Measurements from ENCODE around the gene STK17A. TPM values are rescaled to one million over a fixed set of nuclear protein-coding genes. Genes with fewer than 3 reads are reported as not detected.
"Not testable (repeated sequence)": the region's sequence is repeated elsewhere in the genome, so short reads cannot be mapped to it uniquely, and the experiment has no call there.

STK17A gene
- polyA plus RNA-seq, 1 donor from 2014 or later = 7.9 TPM

DNA sequence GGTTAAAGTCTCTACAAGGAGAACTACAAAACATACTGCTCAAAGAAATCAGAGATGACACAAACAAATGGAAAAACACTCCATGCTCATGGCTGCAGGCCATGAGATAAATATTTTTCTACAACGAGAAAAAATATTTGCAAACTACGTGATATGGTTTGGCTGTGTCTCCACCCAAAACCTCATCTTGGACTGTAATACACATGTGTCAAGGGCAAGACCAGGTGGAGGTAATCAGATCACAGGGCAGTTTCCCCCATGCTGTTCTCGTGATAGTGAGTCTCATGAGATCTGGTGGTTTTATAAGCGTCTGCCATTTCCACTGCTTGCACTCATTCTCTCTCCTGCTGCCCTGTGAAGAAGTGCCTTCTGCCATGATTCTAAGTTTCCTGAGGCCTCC is 88.6 kb downstream of the STK17A start:
- Histone ChIP-seq H2AFZ (ENCODE audit: low read depth, low read length) (no peak overlapping the region), H3F3A (ENCODE audit: insufficient read depth, low read length, poor library complexity, severe bottlenecking) (no peaks in the 10 kb centered on the region), H3K27ac (ENCODE audit: low read length) (no peak overlapping the region), H3K9me2 (ENCODE audit: insufficient read depth, low read length) (no peaks in the 10 kb centered on the region), H3K36me3 (ENCODE audit: insufficient read depth, low read length) (no peaks in the 10 kb centered on the region), H3K27me3 (ENCODE audit: insufficient read depth, low read depth, low read length) (no peaks in the 10 kb centered on the region), H3K9me3 (ENCODE audit: low read length) (peaks cover 7% of the 10 kb centered on the region), H3K4me2 (ENCODE audit: low read length) (no peak overlapping the region), H3K9ac (ENCODE audit: low read length) (no peak overlapping the region), H4K20me1 (ENCODE audit: insufficient read depth) (no peaks in the 10 kb centered on the region), H3K4me3 (ENCODE audit: low read length) (no peak overlapping the region), H3K79me2 (replicated peaks; ENCODE audit: insufficient read depth, low read length) (peaks cover 33% of the 10 kb centered on the region)
- TF ChIP-seq RAD21 (conservative IDR thresholded peaks at IDR 0.05) = no peak

DNA sequence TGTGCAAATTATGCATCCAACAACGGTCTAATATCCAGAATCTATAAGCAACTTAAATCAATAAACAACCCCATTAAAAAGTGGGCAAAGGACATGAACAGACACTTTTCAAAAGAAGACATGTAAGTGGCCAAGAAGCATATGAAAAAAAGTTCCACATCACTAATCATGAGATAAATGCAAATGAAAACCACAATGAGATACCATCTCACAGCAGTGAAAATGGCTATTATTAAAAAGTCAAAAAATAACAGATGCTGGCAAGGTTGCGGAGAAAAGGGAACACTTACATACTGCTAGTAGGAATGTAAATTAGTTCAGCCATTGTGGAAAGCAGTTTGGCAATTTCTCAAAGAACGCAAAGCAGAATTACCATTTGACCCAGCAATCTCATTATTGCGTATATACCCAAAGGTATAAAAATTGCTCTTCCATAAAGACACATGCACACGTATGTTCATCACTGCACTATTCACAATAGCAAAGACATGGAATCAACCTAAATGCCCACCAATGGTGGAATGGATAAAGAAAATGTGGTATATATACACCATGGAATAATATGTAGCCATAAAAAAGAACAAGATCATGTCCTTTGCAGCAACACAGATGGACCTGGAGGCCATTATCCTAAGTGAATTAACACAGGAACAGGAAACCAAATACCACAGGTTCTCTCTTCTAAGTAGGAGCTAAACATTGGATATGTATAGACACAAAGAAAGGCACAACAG is 90.5 kb downstream of the STK17A start:
- H3K9me3 ChIP-seq (ENCODE audit: low read length); H3K9ac ChIP-seq (ENCODE audit: low read length); H2AFZ ChIP-seq (ENCODE audit: low read depth, low read length); H3K4me3 ChIP-seq (ENCODE audit: low read length); H3K4me2 ChIP-seq (ENCODE audit: low read length); H4K20me1 ChIP-seq (ENCODE audit: insufficient read depth); H3K27ac ChIP-seq (ENCODE audit: low read length); H3F3A ChIP-seq (ENCODE audit: insufficient read depth, low read length, poor library complexity, severe bottlenecking); H3K27me3 ChIP-seq (ENCODE audit: insufficient read depth, low read depth, low read length); H3K9me2 ChIP-seq (ENCODE audit: insufficient read depth, low read length); H3K36me3 ChIP-seq (ENCODE audit: insufficient read depth, low read length): not testable (repeated sequence)
- H3K79me2 ChIP-seq (replicated peaks; ENCODE audit: insufficient read depth, low read length) = peaks cover 33% of the 10 kb centered on the region

DNA sequence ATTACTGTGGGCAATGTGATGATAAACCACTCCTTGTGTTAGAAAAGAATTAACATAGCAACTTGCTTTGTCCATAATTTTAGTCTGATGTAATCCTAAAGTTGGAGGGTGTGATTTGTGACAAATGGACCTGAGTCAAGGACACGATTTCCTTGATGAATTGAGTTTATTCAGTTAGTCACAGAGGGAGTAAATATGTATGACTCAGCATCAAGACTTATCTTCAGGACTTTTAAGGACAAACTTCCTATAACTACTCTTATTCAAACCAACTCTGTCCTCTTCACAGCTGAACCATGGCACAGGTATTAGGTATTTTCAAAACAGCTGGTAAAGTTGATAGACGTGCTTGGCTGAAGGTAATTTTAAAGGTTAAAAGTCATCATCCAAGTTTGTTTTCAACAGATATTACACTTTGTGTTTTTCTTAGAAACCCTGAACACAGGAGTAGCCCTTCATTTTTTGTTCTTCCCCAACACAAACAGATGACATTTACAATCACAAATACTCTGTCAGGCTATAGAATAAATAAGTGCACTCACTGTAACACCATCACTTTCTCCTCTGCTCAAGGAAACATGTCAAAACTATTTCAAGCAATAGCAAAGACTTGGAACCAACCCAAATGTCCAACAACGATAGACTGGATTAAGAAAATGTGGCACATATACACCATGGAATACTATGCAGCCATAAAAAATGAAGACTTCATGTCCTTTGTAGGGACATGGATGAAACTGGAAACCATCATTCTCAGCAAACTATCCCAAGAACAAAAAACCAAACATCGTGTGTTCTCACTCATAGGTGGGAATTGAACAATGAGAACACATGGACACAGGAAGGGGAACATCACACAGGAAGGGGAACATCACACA is 91.9 kb downstream of the STK17A start:
- Histone ChIP-seq H3K36me3 (ENCODE audit: insufficient read depth, low read length) (no peaks in the 10 kb centered on the region), H4K20me1 (ENCODE audit: insufficient read depth) (no peaks in the 10 kb centered on the region), H3K79me2 (replicated peaks; ENCODE audit: insufficient read depth, low read length) (peaks cover 37% of the 10 kb centered on the region), H3K9ac (ENCODE audit: low read length) (no peak overlapping the region), H3F3A (ENCODE audit: insufficient read depth, low read length, poor library complexity, severe bottlenecking) (no peaks in the 10 kb centered on the region), H2AFZ (ENCODE audit: low read depth, low read length) (no peak overlapping the region), H3K27me3 (ENCODE audit: insufficient read depth, low read depth, low read length) (no peaks in the 10 kb centered on the region), H3K9me2 (ENCODE audit: insufficient read depth, low read length) (no peaks in the 10 kb centered on the region), H3K9me3 (ENCODE audit: low read length) (peaks cover 7% of the 10 kb centered on the region), H3K4me2 (ENCODE audit: low read length) (no peak overlapping the region), H3K27ac (ENCODE audit: low read length) (no peak overlapping the region), H3K4me3 (ENCODE audit: low read length) (no peak overlapping the region)
- TF ChIP-seq MXI1 (conservative IDR thresholded peaks at IDR 0.05; ENCODE audit: poor library complexity, severe bottlenecking) (no peak), SMC3 (conservative IDR thresholded peaks at IDR 0.05; ENCODE audit: poor library complexity) (no peak), TAF1 (IDR thresholded peaks at IDR 0.05; ENCODE audit: low read depth) (no peak), EP300 (conservative IDR thresholded peaks at IDR 0.05; ENCODE audit: poor library complexity, severe bottlenecking) (no peak), EZH2 (IDR thresholded peaks at IDR 0.05; ENCODE audit: borderline replicate concordance, insufficient read depth, low read length, poor library complexity, severe bottlenecking) (no peak), RAD21 (conservative IDR thresholded peaks at IDR 0.05) (no peak), POLR2AphosphoS5 (IDR thresholded peaks at IDR 0.05) (no peak)
- TF ChIP-seq, protein P1, sequence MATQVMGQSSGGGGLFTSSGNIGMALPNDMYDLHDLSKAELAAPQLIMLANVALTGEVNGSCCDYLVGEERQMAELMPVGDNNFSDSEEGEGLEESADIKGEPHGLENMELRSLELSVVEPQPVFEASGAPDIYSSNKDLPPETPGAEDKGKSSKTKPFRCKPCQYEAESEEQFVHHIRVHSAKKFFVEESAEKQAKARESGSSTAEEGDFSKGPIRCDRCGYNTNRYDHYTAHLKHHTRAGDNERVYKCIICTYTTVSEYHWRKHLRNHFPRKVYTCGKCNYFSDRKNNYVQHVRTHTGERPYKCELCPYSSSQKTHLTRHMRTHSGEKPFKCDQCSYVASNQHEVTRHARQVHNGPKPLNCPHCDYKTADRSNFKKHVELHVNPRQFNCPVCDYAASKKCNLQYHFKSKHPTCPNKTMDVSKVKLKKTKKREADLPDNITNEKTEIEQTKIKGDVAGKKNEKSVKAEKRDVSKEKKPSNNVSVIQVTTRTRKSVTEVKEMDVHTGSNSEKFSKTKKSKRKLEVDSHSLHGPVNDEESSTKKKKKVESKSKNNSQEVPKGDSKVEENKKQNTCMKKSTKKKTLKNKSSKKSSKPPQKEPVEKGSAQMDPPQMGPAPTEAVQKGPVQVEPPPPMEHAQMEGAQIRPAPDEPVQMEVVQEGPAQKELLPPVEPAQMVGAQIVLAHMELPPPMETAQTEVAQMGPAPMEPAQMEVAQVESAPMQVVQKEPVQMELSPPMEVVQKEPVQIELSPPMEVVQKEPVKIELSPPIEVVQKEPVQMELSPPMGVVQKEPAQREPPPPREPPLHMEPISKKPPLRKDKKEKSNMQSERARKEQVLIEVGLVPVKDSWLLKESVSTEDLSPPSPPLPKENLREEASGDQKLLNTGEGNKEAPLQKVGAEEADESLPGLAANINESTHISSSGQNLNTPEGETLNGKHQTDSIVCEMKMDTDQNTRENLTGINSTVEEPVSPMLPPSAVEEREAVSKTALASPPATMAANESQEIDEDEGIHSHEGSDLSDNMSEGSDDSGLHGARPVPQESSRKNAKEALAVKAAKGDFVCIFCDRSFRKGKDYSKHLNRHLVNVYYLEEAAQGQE (IDR thresholded peaks at IDR 0.05; ENCODE audit: borderline replicate concordance) = no peak
- TF ChIP-seq, protein P2, sequence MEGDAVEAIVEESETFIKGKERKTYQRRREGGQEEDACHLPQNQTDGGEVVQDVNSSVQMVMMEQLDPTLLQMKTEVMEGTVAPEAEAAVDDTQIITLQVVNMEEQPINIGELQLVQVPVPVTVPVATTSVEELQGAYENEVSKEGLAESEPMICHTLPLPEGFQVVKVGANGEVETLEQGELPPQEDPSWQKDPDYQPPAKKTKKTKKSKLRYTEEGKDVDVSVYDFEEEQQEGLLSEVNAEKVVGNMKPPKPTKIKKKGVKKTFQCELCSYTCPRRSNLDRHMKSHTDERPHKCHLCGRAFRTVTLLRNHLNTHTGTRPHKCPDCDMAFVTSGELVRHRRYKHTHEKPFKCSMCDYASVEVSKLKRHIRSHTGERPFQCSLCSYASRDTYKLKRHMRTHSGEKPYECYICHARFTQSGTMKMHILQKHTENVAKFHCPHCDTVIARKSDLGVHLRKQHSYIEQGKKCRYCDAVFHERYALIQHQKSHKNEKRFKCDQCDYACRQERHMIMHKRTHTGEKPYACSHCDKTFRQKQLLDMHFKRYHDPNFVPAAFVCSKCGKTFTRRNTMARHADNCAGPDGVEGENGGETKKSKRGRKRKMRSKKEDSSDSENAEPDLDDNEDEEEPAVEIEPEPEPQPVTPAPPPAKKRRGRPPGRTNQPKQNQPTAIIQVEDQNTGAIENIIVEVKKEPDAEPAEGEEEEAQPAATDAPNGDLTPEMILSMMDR (IDR thresholded peaks at IDR 0.05; ENCODE audit: poor library complexity, severe bottlenecking) = no peak
